Measurements from ENCODE around the gene ARPC3.
"Not testable (repeated sequence)": the region's sequence is repeated elsewhere in the genome, so short reads cannot be mapped to it uniquely, and the experiment has no call there.

ARPC3 gene

GRCh38 chr12:110417113-110417512, 33.0 kb downstream of the ARPC3 start:
- not testable (repeated sequence) for DNase-seq (ENCODE audit: low spot score)

- not testable (repeated sequence) for DNase-seq (ENCODE audit: low spot score)
Measured at GRCh38 chr12:110410086-110410485, 40.1 kb downstream of the ARPC3 start.

GRCh38 chr12:110405126-110405662, 44.9 kb downstream of the ARPC3 start:
- not testable (repeated sequence) for DNase-seq (ENCODE audit: low spot score)

GRCh38 chr12:110403976-110404682, 46.0 kb downstream of the ARPC3 start:
- peak; percentile 81 for DNase-seq (ENCODE audit: low spot score)

GRCh38 chr12:110403146-110403975, 46.8 kb downstream of the ARPC3 start, which contains the start of gene ANAPC7:
ANAPC7 (minus strand) TSS chr12:110403708; CDS start chr12:110403627, 81 bp downstream.
- DNase-seq (ENCODE audit: low spot score), result peak; percentile 92
